Bone marrow (tissue), 2 donors: ENCODE data around the gene EFCAB5.
"Not testable (repeated sequence)": the region's sequence is repeated elsewhere in the genome, so short reads cannot be mapped to it uniquely, and the experiment has no call there.

ENCODE experiments used
- DNase-seq, 2 donors: peaks; one replicate each; lab custom pipeline; 2025; lab: John Stamatoyannopoulos, UW

The EFCAB5 gene

GRCh38 chr17:30005709-30006320, 64.4 kb downstream of the EFCAB5 start:
- no peak for DNase-seq

DNA sequence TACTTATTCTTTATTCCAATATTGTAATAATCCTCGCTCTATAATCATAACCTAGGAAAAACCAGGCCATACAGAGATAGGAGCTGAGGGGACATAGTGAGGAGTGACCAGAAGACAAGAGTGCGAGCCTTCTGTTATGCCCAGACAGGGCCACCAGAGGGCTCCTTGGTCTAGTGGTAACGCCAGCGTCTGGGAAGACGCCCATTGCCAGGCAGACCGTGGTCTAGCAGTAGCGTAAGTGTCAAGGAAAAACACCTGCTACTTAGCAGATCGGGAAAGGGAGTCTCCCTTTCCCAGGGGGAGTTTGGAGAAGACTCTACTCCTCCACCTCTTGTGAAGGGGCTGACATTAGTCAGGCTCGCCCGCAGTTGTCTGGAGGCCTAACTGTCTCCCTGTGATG, 70.5 kb downstream of the EFCAB5 start:
- not testable (repeated sequence) for DNase-seq

- peak in 1 of 2 donors; percentile 11 for DNase-seq
Measured at GRCh38 chr17:30021708-30022317, 80.4 kb downstream of the EFCAB5 start.

DNA sequence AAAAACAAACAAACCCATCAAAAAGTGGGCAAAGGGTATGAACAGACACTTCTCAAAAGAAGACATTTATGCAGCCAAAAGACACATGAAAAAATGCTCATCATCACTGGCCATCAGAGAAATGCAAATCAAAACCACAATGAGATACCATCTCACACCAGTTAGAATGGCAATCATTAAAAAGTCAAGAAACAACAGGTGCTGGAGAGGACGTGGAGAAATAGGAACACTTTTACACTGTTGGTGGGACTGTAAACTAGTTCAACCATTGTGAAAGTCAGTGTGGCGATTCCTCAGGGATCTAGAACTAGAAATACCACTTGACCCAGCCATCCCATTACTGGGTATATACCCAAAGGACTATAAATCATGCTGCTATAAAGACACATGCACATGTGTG, 83.9 kb downstream of the EFCAB5 start:
- not testable (repeated sequence) for DNase-seq

DNA sequence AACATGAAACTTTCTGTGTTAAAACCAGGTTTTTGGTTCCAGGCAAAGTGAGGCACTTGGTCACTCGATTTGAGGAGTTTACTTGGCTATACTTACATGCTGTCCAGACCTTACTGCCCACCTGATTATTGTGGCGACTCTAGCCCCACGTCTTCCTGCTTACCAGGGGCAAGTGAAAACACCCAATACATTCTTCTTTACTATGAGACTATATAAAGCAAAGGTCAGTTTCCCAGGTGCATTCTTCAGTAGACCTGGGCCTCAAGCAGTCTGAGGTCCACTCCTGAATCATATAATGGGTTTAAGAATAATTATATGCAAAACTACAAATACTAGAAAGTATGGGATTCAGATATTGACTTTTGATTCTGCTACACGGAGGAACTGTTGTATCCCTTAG, 86.2 kb downstream of the EFCAB5 start:
- no peak for DNase-seq

DNA sequence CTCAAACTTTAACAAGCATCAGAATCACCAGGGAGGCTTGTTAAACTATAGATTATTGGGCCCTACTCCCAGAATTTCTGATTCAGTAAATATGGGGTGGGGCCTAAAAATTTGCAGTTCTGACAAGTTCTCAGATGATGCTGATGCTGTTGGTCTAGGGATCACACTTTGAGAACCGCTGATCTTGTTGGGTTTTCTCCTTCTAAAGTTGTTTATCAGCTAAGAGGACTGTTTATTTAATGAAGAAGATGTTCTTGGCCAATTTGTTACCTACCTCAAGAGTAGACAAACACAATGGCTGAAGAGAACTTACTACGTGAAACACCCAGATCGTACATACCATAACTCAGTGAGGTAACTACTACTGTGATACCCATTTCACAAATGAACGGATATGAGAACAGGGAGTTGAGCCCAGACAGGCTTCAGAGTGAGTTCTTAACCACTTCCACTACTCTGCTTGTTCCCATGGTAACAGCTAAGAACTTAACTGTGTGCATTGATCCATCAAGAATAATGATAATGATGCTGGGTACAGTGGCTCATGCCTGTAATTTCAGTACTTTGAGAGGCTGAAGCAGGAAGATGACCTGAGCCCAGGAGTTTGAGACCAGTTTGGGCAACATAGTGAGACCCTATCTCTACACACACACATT, 89.9 kb downstream of the EFCAB5 start:
- DNase-seq = no peak

DNA sequence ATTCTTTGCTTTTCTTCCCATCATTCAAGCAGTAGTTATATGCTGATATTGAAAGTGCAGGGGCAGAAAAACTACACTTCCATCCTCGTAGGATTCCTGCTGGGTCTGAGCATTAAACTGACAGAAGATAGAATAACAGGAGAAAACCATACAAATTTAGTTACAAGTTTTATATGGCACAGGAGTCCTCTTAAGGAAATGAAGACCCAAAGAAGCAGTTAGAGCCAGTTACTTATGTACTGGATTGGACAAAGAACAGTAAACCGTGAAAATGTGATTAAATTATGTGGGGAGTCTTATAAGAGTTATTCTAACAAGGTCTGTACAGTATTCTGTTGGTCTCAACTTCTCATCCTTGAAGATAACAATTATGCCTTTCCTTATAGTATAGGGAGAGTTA, 93.9 kb downstream of the EFCAB5 start:
- no peak for DNase-seq

DNA sequence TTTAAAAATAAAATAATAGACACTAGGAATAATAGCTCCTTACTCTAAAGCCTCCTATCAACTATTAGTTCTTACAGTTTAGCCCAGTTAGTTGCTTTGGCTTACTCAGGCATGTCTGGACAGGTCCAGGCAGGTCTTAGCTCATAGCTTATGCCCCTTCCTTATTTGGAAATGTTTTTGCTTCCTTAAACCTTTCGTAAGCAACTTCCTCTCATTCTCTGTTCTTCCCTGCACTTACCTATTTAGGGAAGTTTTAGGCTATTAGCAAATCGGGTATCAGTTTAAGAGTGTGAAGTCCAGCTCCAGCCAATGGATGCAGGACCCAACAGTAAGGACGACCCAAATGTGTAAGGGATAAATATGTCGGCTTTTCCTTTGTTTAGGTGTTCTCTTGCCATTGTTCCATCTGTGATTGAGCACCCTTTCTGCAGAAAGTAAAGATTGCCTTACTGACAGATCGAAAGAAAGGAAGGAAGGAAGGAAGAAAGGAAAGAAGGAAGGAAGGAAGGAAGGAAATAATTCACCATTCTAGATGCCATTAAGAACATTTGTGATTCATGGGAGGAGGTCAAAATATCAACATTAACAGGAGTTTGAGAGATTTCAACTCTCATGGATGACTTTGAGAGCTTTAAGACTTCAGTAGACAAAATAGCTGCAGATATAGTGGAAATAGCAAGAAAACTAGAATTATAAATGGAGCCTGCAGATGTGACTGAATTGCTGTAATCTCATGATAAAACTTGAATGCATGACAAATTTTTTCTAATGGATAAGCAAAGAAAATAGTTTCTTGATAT, 99.5 kb downstream of the EFCAB5 start:
- DNase-seq = not testable (repeated sequence)

DNA sequence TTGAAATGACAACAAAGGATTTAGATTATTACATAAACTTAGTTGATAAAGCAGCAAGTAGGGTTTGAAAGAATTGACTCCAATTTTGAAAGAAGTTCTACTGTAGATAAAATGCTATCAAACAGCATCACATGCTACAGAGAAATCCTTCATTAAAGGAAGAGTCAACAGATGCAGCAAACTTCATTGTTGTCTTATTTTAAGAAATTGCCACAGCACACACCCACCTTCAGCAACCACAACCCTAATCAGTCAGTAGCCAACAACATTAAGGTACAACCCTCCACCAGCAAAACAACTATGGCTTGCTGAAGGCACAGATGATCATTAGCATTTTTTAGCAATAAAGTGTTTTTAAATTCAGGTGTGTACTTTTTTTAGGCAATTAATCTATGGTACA, 100.1 kb downstream of the EFCAB5 start:
- DNase-seq = no peak

GRCh38 chr17:30062372-30062771, 120.9 kb downstream of the EFCAB5 start:
- DNase-seq = no peak

DNA sequence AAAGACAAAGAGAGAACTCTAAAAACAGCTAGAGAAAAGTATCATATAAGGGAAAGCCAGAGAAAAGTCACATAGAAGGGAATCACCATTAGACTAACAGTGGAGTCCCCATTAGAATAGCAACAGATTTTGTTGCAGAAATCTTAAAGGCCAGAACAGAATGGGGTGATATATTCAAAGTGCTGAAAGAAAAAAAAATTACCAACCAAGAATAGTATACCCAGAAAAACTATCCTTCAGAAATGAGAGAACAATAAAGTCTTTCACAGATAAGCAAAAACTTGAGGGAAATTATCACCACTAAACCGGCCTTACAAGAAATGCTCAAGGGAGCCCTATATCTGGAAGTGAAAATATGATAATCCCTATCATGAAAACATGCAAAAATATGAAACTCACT, 123.3 kb downstream of the EFCAB5 start:
- DNase-seq = no peak

- DNase-seq = no peak
Measured at GRCh38 chr17:30068465-30068864, 127.0 kb downstream of the EFCAB5 start.

DNA sequence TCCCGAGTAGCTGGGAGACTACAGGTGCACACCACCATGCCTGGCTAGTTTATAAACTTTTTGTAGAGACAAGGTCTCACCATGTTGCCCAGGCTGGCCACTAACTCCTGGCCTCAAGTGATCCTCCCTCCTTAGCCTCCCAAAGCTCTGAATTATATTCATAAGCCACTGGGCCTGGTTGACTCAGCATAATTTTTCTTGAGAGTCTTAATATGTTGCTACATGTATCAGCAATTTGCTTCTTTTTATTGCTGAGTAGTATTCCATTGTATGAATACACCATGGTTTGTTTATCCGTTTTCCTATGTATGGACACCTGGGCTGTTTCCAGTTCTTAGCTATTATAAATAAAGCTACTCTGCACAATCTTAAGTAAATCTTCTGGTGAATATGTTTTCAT, 132.8 kb downstream of the EFCAB5 start:
- no peak for DNase-seq

DNA sequence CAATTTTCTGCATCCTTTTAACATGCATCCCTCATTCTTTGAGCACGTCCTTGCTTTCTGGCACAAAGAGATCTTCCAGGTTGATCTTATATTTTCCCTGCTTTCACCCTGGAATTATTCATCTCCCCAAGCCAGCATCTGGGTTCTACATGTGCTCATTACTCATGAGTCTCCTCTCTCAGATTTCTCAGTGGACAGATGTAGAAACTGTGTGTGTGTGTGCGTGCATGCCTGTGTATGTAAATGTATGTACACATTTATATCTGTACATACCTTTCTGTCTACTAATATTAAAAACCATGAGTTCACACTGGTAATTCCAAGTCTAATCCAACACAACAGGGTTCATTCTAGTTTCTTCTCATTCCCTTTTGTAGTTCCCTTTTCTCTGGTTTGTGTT, 133.3 kb downstream of the EFCAB5 start:
- DNase-seq = no peak

GRCh38 chr17:30082773-30083172, 141.3 kb downstream of the EFCAB5 start:
- no peak for DNase-seq

DNA sequence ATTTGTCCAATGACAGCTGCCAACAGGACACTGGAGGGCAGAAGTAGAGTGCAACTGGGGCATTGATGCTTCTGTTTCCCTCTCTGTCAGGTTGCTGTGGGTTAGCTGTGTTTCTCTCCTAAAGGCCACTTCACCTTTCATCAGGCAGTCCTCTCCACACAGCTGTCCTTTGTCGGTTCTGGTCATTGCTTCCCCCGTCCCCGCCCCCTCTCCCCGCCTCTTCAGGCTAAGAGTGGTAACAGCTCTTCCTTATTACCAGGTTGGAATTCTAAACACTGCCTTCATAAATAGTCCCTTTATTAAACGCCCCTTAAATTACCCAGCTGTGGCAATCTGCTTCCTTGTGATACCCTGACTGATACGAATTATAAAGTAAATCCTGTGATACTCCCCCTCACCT, 143.4 kb downstream of the EFCAB5 start:
- DNase-seq = no peak

- DNase-seq = no peak
Measured at GRCh38 chr17:30086896-30087295, 145.5 kb downstream of the EFCAB5 start.

DNA sequence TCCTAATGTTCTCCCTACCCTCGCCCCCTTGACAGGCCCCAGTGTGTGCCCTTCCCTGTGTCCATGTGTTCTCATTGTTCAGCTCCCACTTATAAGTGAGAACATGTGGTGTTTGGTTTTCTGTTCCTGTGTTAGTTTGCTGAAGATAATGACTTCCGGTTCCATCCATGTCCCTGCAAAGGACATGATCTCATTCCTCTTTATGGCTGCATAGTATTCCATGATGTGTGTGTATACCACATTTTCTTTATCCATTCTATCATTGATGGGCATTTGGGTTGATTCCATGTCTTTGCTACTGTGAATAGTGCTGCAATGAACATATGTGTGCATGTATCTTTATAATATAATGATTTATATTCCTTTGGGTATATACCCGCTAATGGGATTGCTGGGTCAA, 146.0 kb downstream of the EFCAB5 start:
- not testable (repeated sequence) for DNase-seq

GRCh38 chr17:30091121-30091670, 149.8 kb downstream of the EFCAB5 start:
- DNase-seq = no peak

- DNase-seq = no peak
Measured at GRCh38 chr17:30091771-30092170, 150.3 kb downstream of the EFCAB5 start.

- no peak for DNase-seq
Measured at GRCh38 chr17:30092886-30093285, 151.5 kb downstream of the EFCAB5 start.

- peak; percentile 3 to 41 for DNase-seq
Measured at GRCh38 chr17:30093463-30094147, 152.2 kb downstream of the EFCAB5 start.
